CD4-positive, alpha-beta T cell treated with Interleukin-1 beta for 1 hour (primary cell): ENCODE data around the gene AK4.
A peak's percentile ranks its signal among the peaks of the same experiment; 100 is the strongest.
"Not testable (repeated sequence)": the region's sequence is repeated elsewhere in the genome, so short reads cannot be mapped to it uniquely, and the experiment has no call there.

Experiments used
- DNase-seq, 2 donors: peaks; one replicate each; pipeline ENCODE4 v3.0.0-alpha.2; 2020 to 2022

AK4 gene

GRCh38 chr1:65214340-65215027 is 66.5 kb downstream of the AK4 start:
- no peak for DNase-seq

DNA sequence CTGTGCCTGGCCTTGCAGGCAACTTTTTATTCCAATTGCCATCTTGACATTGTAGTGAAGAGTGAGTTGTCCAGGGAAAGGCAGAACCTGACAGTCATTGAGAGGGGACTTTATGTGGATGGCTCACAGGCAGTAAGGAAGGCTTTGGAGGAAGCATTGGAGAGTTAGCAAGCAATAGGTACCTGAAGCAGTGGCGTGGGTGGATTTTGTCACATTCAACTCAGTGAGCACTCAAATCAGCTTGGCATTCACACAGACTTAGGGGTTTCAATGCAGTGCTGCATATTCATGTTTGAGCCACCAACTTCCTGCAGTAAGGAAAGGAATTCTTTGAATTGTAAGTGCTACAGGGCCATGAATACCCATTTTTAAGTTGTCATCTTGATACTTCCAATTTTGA is 69.0 kb downstream of the AK4 start:
- no peak for DNase-seq

DNA sequence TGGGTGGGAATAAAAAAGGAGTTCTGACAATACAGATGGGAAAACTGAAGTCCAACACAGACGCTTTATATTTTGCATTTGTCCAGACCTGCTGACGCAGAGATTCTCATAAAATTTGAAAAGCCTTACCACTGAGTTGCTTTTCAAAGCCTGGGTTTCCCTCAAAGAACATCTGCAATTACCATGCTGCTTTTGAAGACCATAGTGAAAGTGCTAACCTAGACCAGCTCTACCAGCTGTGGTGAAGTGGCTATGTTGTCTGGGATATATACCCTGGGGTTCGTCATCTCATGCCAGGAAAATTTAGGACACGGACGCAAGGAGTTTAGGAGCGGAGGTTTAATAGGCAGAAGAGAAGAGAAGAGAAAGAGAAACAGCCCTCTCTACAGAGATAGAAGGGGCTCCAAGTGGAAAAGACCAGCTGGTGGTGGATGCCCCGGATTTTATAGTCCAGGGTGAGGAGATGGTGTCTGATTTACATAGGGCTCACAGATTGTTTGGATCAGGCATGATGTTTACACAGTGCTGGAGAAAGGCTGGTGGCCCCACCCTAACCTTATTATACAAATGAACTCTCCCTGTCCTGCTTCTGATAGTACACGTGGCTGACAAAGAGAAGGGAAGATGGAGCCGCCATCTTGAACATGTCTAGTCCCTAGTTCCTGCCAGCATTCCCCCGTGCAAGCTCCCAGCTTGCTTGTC is 73.8 kb downstream of the AK4 start:
- DNase-seq, result no peak

DNA sequence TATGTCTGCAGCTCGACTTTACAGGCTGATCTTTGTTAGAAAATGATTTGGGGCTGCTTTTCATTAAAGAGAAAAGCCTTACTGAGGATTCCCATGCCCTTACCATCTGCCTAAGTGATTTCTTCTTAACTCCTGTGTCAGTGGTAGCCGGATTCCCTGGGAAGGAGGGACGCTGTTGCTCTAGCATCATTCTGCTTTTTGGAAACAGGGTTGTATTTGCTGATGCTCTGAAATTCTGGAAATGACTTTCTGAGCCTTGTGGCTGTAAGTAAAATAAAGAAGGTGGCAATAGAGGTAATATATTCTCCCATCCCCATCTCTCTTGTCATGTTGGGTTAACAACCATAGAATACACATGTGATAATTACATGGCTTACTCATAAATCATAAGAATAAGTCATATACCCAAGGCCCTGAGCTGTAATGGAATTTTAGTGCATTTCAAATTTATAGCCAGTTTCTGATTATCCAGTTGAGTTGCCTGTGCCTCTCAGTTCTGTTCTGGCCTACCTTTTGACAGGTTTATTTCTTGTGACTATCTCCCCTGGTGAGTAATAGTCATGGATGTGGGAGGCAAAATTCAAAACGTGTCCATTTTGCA is 74.4 kb downstream of the AK4 start:
- DNase-seq, result no peak

DNA sequence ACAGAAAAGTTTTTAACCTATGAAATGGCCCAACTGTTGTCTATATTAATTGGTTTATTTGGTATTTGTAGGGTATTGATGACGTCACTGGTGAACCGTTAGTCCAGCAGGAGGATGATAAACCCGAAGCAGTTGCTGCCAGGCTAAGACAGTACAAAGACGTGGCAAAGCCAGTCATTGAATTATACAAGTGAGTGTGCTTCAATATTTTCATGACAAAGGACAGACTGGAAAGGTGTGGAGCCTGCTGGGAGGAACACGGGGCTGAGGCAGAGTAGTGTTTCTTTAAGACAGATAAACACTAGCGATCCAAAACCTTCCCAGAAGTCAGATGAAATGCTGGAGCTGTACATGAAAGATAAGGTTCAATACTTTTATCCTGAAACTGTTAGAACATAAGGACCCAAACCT is 76.7 kb downstream of the AK4 start:
- DNase-seq, result no peak

DNA sequence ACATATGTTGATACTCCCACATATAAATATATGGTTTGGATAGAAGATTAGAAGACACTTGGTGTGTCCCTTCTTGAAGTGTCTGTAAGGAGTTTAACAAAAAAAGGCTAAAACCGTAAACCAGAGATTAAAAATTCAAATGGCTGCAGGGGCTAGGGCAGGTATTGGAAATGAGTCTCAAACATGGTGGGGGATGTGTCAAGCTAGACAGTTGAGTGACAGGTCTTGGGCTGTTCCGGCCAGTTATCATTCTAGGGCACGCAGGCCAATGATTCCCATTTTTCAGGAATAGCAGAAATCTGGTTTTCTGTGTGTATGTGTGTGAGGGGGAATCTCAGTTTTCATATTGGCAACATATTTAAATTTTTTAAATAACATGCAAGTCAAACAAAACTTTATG is 77.2 kb downstream of the AK4 start:
- DNase-seq, result no peak

DNA sequence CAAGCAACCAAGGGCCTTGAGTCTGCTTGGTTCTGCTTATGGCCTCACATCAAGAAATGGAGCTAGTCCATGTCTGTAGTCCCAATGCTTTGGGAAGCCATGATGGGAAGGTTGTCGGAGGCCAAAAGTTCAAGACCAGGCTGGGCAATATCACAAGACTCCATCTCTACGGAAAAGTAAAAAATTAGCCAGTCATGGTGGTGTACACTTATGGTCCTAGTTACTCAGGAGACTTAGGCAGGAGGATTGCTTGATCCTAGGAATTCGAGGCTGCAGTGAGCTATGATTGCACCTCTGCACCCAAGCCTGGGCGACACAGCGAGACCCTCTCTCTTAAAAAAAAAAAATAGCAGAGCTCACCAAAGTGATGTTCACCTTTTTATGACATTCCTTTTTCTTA is 81.2 kb downstream of the AK4 start:
- no peak for DNase-seq

DNA sequence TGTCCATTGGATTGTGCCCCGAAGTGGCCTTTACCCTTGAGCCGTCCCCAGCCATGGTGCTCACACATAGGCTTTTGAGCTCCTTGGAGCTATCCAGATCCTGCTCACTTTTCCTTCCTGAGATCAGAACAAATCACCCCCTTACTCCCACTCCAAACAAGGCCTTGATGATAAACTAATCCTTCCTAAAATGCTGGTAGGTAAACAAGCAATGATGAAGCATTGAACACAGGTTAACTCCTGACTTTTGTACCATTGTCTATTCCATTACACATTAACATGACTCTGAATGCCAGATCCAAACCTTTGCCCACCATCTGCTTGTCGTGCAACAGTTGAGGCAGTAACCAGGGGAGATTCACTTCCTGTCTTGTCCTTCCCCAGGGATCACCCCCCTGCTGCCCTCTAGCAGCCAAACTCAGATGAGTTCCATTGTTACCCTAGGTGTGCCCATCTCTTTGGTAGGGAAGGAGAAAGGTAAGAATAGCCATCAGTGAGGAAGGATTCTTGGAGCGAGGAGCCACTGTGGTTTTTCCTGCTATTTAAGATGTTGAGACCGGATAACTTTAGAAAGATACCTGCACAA is 81.8 kb downstream of the AK4 start:
- no peak for DNase-seq

- no peak for DNase-seq
These were observed 82.9 kb downstream of the AK4 start for GRCh38 chr1:65230731-65231481.

DNA sequence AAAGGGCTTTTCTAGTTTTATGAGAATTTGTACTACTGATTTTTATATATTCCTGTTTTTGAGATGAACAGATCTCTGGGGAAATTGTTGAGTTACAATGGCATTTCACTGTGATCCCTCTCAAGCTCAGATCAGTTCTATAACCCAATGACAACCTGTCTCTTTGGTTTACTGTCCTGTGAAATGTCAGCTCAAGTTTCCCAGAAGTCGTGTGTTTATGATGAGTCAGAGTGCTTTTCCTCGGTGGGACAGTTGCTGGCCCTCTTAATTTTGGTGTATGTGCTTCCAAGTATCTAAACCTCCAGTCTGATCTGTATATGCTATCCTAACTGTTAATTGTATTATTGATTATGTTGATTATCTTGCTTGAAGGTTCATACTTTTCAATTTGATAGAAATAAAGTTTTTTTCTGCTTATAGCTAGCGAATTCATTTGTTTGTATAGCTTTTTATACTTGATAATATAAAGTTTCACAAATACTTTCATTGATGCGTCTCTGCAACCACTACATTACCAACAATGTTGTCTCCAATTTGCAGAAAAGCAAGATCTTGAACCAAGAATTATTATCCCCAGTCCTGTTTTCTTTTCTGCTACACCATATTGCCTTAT is 83.8 kb downstream of the AK4 start:
- no peak for DNase-seq

DNA sequence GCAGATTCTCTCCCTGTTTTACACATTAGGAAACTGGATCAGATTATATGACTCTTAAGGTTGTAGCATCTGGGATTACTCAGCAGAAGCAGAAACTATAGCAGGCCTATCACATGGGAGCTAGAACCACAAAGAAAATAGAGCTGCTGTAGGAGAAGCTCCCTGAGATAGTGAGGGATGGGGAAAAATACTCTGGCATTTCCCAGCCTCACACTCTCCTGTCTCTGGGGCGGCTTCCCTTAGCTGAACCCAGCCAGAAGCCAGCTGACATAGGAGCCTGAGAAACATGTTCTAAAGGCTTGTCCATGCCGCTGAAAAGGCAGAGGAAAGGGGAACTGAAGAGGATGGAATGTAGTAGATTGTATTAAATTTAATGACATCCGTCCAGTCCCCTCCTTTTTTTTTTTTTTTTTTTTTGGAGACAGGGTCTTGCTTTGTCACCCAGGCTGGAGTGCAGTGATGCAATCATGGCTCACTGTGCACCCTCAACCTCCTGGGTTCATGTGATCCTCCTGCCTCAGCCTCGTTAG is 84.5 kb downstream of the AK4 start:
- DNase-seq, result no peak

GRCh38 chr1:65233782-65234181 is 85.8 kb downstream of the AK4 start:
- DNase-seq, result no peak

DNA sequence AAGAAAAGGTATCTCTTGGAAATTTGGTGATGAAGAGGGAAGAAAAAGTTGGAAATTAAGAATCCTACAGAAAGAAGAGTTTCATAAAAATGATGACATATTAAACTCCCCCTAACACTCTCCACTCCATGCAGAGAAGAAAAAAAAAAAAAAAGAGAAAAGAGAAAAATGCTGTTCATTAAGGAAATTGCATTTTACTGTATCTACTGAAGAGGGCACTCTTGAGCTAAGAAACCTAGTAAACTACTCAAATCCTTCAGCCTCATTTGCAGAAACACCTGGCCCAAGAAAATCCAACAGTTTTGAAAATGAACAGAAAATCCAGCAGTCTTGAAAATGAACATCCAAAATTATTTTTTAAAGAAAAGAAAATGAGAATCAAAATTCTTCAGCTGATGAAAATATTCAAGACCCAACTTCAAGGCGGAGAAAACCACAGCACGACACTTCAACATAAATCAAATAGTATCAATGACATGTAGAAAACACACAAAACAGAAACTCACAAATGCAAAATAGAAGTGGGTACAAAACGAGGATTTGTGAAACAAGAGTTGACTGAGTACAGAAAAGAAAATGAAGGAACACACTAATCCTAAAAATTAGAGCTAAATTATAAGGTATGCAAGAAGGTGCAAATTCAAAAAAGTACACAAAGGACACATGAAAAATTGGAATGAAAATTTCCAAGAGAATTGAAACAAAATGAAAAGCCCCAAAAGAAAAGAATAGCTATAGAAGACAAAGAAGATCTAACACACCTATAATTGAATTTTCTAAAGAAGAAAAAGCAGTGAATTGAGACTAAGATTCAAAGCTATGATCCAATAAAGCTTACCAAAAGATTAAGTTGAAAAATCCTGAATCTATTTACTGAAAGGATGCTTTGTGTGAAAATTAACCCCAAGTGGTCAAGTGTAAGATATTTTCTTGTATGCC is 88.1 kb downstream of the AK4 start:
- DNase-seq, result peak in 1 of 2 donors; percentile 38

DNA sequence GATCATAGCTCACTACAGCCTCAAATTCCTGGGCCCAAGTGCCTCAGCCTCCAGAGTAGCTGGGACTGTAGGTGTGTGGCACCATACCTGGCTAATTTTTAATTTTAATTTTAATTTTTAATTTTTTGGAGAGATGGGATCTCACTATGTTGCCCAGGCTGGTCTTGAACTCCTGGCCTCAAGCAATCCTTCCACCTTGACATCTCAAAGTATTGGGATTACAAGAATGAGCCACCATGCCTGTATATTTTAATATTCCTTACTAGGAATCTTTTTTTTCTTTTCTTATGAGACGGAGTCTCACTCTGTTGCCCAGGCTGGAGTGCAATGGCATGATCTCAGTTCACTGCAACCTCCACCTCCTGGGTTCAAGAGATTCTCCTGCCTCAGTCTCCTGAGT is 89.1 kb downstream of the AK4 start:
- DNase-seq, result not testable (repeated sequence)

DNA sequence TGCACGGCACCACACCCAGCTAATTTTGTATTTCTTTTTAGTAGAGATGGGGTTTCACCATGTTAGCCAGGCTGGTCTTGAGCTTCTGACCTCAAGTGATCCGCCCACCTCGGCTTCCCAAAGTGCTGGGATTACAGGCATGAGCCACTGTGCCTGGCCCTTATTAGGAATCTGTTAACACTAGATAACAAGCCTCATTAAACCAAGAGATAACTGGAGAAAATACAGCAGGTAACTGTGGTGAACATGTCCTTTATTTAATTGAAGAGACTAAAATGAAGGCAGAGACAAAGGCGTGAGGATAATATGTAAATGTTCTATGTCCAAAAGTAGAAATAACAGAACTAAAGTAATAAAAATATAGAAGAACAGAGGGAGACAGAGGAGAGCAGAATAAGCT is 89.5 kb downstream of the AK4 start:
- DNase-seq, result no peak

- no peak for DNase-seq
These were observed 90.0 kb downstream of the AK4 start for GRCh38 chr1:65238010-65238409.

DNA sequence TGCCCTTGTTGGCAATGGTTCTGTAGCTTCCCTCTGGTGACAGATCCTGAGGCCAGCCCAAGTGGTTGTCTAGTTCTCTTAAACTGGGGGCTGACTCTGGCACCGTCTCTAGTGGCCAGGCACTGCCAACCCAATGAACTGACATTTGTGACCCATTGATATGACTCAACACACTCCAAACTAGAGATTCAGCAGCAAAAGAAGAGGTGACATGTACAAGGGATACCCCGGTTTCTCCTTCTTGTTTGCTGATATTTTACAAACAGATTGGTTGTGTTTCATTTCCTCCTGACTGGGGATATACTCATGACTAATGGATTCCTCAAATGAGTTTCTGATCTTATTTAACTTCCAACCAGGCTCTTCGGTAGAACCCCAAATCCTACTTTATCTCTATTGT is 95.5 kb downstream of the AK4 start:
- no peak for DNase-seq

DNA sequence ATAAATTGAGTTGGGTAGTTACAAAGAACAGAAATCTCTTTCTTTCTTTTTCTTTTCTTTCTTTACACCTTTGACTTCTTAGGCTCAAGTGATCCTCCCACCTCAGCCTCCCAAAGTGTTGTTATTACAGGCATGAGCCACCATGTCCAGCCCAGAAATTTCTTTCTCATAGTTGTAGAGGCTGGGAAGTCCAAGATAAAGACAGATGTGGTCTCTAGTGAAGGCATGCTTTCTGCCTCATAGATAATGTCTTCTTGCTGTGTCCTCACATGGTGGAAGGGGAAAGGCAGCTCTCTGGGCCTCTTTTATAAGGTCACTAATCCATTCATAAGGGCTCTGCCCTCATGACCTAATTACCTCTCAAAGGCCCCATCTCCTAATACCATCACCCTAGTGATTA is 97.3 kb downstream of the AK4 start:
- no peak for DNase-seq

- no peak for DNase-seq
These were observed 99.7 kb downstream of the AK4 start for GRCh38 chr1:65247419-65248359.

DNA sequence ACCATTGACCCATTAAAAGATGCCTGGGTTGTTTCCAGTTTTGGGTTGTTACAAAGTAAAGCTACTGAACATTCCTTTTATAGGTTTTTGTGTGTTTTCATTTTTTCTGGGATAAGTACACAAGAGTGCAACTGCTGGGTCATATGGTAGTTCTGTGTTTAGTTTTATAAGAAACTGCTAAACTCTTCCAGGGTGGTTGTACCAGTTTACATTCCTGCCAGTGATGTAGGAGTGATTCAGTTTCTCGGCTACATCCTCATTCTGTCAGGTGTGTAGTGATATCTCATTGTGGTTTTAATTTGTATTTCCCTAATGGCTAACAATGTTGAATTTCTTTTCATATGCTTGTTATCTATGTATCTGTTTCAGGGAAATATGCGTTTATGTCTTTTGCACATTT is 102.8 kb downstream of the AK4 start:
- DNase-seq, result no peak
